Medulla oblongata (tissue), 1 donor: ENCODE results near the gene ARHGEF7.

Source experiments
- DNase-seq: peaks from one replicate; pipeline ENCODE4 v3.0.0-alpha.2; 2015; ENCODE audit errors: extremely low spot score

The ARHGEF7 gene

DNA sequence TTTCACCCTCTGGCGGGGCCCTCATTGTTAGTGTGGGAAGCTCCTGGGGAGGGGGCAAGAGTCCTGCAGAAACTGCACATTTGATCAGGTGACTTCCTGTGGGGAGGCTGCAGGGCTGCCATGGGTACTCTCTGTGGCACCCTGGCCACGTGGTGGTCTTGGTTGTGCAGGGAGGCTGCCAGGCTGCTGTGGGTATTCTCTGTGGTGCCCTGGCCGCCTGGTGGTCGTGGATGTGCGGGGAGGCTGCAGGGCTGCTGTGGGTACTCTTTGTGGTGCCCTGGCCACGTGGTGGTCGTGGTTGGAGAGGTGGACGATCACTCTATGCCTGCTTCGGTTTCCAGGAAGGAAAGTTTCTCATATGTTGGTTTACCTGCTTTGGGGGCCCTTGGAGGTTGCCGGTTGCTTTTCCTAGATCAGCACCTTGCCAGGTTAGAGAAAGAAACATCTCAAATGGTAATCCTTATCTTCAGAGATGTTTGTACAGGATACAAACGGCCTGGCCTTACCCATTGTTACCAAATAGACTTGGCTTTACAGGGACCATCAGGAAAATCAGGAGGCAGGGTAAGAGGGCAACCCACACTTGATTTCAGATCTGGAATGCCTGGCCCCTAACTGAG, 228.2 kb downstream of the ARHGEF7 start:
- DNase-seq, result no peak

GRCh38 chr13:111344471-111345191, 229.5 kb downstream of the ARHGEF7 start:
- no peak for DNase-seq

DNA sequence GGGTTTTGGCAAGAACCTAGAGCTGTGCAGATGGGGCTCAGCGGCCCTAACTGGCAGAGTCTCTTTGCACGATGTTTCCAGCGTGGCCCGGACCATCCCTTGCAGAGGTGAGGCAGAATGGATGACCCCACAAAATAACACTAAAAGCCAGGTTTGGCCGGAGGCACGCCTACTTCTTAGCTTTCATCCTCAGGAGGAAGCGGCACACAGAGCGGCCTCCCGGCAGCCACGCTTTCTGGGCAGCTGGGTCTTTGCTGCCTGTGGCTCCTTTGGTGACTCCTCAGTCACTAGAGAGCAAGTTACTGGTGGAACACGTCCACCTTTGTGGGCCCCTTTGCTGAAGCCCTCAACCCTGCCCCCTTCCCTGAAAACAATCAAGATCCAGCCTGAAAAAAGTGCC, 230.6 kb downstream of the ARHGEF7 start:
- no peak for DNase-seq

- no peak for DNase-seq
Observed at GRCh38 chr13:111346101-111346680, 231.1 kb downstream of the ARHGEF7 start.

DNA sequence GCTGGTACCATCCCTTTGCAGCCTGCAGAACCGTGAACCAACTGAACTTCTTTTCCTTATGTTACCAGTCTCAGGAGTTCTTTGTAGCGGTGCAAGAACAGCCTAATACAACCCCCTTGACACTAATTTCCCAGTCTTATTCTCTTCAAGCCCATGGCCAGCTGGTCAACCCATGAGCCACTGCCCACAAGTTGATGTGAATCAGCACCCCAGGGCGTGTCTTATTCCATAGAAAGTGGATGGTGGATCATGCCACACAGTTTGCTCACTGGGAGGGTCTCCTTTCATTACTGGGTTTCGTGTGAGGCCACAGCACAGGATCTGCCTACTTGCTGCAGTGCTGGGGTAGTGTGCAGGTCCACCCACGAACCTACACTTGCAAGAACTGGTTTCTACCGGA, 232.3 kb downstream of the ARHGEF7 start:
- DNase-seq, result no peak

- DNase-seq, result no peak
Observed at GRCh38 chr13:111353508-111353907, 238.4 kb downstream of the ARHGEF7 start.

GRCh38 chr13:111354789-111355188, 239.7 kb downstream of the ARHGEF7 start:
- no peak for DNase-seq
